HCT116 (cell line): ENCODE results near the gene PPDPF. TPM values are rescaled to one million over a fixed set of nuclear protein-coding genes. Genes with fewer than 3 reads are reported as not detected.

Experiments
- ATAC-seq: fragments of 200-7000 bp; cut with Tn5 transposase; 2 replicates; pipeline ENCODE4 v1.9.1; 2020; ENCODE audit warnings: mild to moderate bottlenecking, moderate library complexity
- BruUV-seq: library from RNA; stranded (reverse); fragments of 400-500 nt; replicated peaks from 2 replicates; lab custom pipeline; 2021; lab: Mats Ljungman, UMichigan
- CTCF ChIA-PET: fragments of 300-600 bp; sonication (Branson Sonifier 250); formaldehyde crosslinking; loops from one replicate; lab custom pipeline; 2021; ENCODE audit warnings: antibody characterized with exemption; lab: Charles Lee
- POLR2A ChIA-PET: fragments of 300-600, 350-600 bp; sonication (Branson Sonifier 250); formaldehyde crosslinking; loops from one replicate; lab custom pipeline; 2021; ENCODE audit warnings: antibody characterized with exemption; lab: Charles Lee
- RAD21 ChIA-PET, 2 experiments: fragments of 300-600 bp; sonication (Branson Sonifier 250); formaldehyde crosslinking; loops; one replicate each; lab custom pipeline; 2023; ENCODE audit warnings: low total read pairs in 2 of 2; ENCODE audit not compliant: uncharacterized antibody in 2 of 2, unreplicated experiment in 2 of 2, low non-redundant PET in 1 of 2; lab: Charles Lee
- DNase-seq: peaks from one replicate; pipeline ENCODE4 v3.0.0-alpha.2; 2010; ENCODE audit warnings: low read depth, low spot score
- H2AFZ ChIP-seq: fragments of 200-600 bp; shearing (Covaris generic), sonication (generic); 2 replicates; pipeline ENCODE4 v1.6.1; 2017; ENCODE audit warnings: low read depth, mixed run types, mixed read lengths, antibody characterized with exemption, low read length; ENCODE audit not compliant: poor library complexity, severe bottlenecking
- H3K27ac ChIP-seq: 2 replicates; pipeline ENCODE4 v1.5.1; 2012; ENCODE audit warnings: low read depth, low read length
- H3K27me3 ChIP-seq: fragments of 200-600 bp; sonication (generic); 2 replicates; pipeline ENCODE4 v1.6.1; 2016; ENCODE audit warnings: mixed run types, low read length, mixed read lengths; ENCODE audit not compliant: insufficient read depth
- H3K36me3 ChIP-seq, 2 experiments: fragments of 200-500 bp in 1 of 2; fragments of 200-600 bp in 1 of 2; sonication (Bioruptor generic) in 1 of 2; sonication (generic) in 1 of 2; 2 replicates each; pipeline versions ENCODE4 v1.5.1 to v1.6.1; 2014 to 2016; ENCODE audit warnings: low read length in 2 of 2, inconsistent platforms in 1 of 2, mixed read lengths in 1 of 2, mixed run types in 1 of 2; ENCODE audit not compliant: insufficient read depth in 2 of 2, control insufficient read depth in 1 of 2
- H3K4me1 ChIP-seq, 2 experiments: fragments of 200-600 bp in 1 of 2; sonication (generic) in 1 of 2; 2 replicates each; pipeline versions ENCODE4 v1.5.1 to v1.6.1; 2012 to 2017; ENCODE audit warnings: low read length in 2 of 2, inconsistent platforms in 1 of 2, mild to moderate bottlenecking in 1 of 2, mixed read lengths in 1 of 2, mixed run types in 1 of 2, moderate library complexity in 1 of 2; ENCODE audit not compliant: insufficient read depth in 2 of 2, control insufficient read depth in 1 of 2
- H3K4me2 ChIP-seq: fragments of 200-600 bp; sonication (generic); 2 replicates; pipeline ENCODE4 v1.6.1; 2017; ENCODE audit warnings: mixed run types, low read length, mixed read lengths
- H3K4me3 ChIP-seq, 2 experiments: fragments of 200-600 bp in 1 of 2; sonication (generic) in 1 of 2; replicated peaks in 1 of 2; 2 replicates each; pipeline ENCODE4 v1.5.1; 2011 to 2016; ENCODE audit warnings: low read length in 2 of 2, control low read depth in 1 of 2, low read depth in 1 of 2, mild to moderate bottlenecking in 1 of 2, mixed read lengths in 1 of 2, mixed run types in 1 of 2
- H3K79me2 ChIP-seq: fragments of 200-600 bp; sonication (generic); 2 replicates; pipeline ENCODE4 v1.6.1; 2017; ENCODE audit warnings: mild to moderate bottlenecking, mixed run types, low read length, moderate library complexity, mixed read lengths; ENCODE audit not compliant: insufficient read depth
- H3K9ac ChIP-seq: fragments of 200-600 bp; sonication (generic); 2 replicates; pipeline ENCODE4 v1.6.1; 2016; ENCODE audit warnings: low read length, mixed read lengths
- H3K9me2 ChIP-seq: fragments of 200-600 bp; sonication (generic), shearing (Covaris generic); 2 replicates; pipeline ENCODE4 v1.6.1; 2017; ENCODE audit warnings: mixed run types, mild to moderate bottlenecking, moderate library complexity; ENCODE audit not compliant: insufficient read depth
- H3K9me3 ChIP-seq, 2 experiments: fragments of 200-500 bp in 1 of 2; fragments of 200-600 bp in 1 of 2; sonication (Bioruptor generic) in 1 of 2; sonication (generic) in 1 of 2; 2 replicates each; pipeline ENCODE4 v1.6.1; 2014 to 2017; ENCODE audit warnings: low read length in 2 of 2, mixed read lengths in 2 of 2, inconsistent platforms in 1 of 2, low read depth in 1 of 2, mild to moderate bottlenecking in 1 of 2, mixed run types in 1 of 2, moderate library complexity in 1 of 2; ENCODE audit not compliant: control insufficient read depth in 1 of 2, insufficient read depth in 1 of 2
- H4K20me1 ChIP-seq: fragments of 200-600 bp; sonication (generic), shearing (Covaris generic); 2 replicates; pipeline ENCODE4 v1.6.1; 2017; ENCODE audit warnings: mixed run types, mild to moderate bottlenecking, moderate library complexity; ENCODE audit not compliant: insufficient read depth
- CTCF ChIP-seq, 3 experiments: fragments of 200-600 bp in 1 of 3; sonication (generic) in 1 of 3; IDR thresholded peaks in 2 of 3; conservative IDR thresholded peaks in 1 of 3; 2 replicates each; pipeline ENCODE4 v1.5.1; 2012 to 2017; ENCODE audit warnings: low read depth in 2 of 3, low read length in 2 of 3, antibody characterized with exemption in 1 of 3, borderline replicate concordance in 1 of 3, control low read depth in 1 of 3, mild to moderate bottlenecking in 1 of 3, mixed read lengths in 1 of 3, mixed run types in 1 of 3, moderate library complexity in 1 of 3; ENCODE audit not compliant: insufficient read depth in 1 of 3
- EZH2 ChIP-seq: fragments of 200-600 bp; sonication (generic); IDR thresholded peaks from 2 replicates; pipeline ENCODE4 v1.6.1; 2017; ENCODE audit warnings: antibody characterized with exemption, mixed run types
- FOSL1 ChIP-seq: IDR thresholded peaks from 2 replicates; pipeline ENCODE4 v1.6.1; 2012; ENCODE audit warnings: low read depth
- POLR2A ChIP-seq: IDR thresholded peaks from 2 replicates; pipeline ENCODE4 v1.7.0; 2011; ENCODE audit warnings: borderline replicate concordance; ENCODE audit not compliant: insufficient read depth, insufficient read length; ENCODE audit errors: extremely low read depth
- POLR2AphosphoS5 ChIP-seq: IDR thresholded peaks from 2 replicates; pipeline ENCODE4 v1.6.1; 2011; ENCODE audit warnings: mild to moderate bottlenecking, low read depth, low read length, moderate library complexity
- RAD21 ChIP-seq: IDR thresholded peaks from 2 replicates; pipeline ENCODE4 v1.6.1; 2012; ENCODE audit warnings: low read depth, mild to moderate bottlenecking
- SIN3A ChIP-seq: IDR thresholded peaks from 2 replicates; pipeline ENCODE4 v1.6.1; 2012; ENCODE audit warnings: low read depth
- intact Hi-C: fragments of 100-400 bp; cut with micrococcal nuclease; formaldehyde crosslinking; loops from 2 replicates; pipeline ENCODE4 v1.10.0; 2022
- total RNA-seq: library from RNA; stranded (reverse); gene quantifications from one replicate; pipeline ENCODE4 v1.2.1, GENCODE V29; 2021; ENCODE audit not compliant: unreplicated experiment

The PPDPF gene
- total RNA-seq, 1 experiment from 2014 or later = 346 TPM

GRCh38 chr20:63546956-63547724 is 26.6 kb downstream of the PPDPF start:
- Histone ChIP-seq H3K36me3 (no peaks in the 10 kb centered on the region), H3K9ac (no peak overlapping the region), H3K9me2 (no peaks in the 10 kb centered on the region), H3K79me2 (no peaks in the 10 kb centered on the region), H3K27me3 (no peaks in the 10 kb centered on the region), H3K4me3 (no peak overlapping the region), H2AFZ (no peak overlapping the region), H3K9me3 (no peaks in the 10 kb centered on the region), H3K4me1 (peaks cover 33 to 52% of the 10 kb centered on the region in 2 experiments), H4K20me1 (no peaks in the 10 kb centered on the region), H3K4me2 (no peak overlapping the region), H3K27ac (no peak overlapping the region)
- RAD21 ChIA-PET = no interaction called here
- BruUV-seq = no TSS peak
- intact Hi-C loops = no loop called here
- ATAC-seq (no peak), DNase-seq (no peak)
- CTCF ChIA-PET = interaction anchor here (1.7 kb wide), 1 partner anchor 10 kb away, joined by 7 read pairs; the partner anchor contains the start of gene PTK6
- POLR2A ChIA-PET = no interaction called here
- TF ChIP-seq CTCF (IDR thresholded peaks at IDR 0.05 in 2 of 3, conservative IDR thresholded peaks at IDR 0.05 in 1 of 3; ENCODE audit: borderline replicate concordance in 1 of 3, insufficient read depth in 1 of 3, low read depth in 2 of 3, low read length in 2 of 3) = no peak

GRCh38 chr20:63547725-63548480 is 27.3 kb downstream of the PPDPF start, which contains the start of gene SRMS:
TSS of gene SRMS (minus strand) at chr20:63547749. CDS start at chr20:63547463, 286 bp downstream.
- no peaks in the 10 kb centered on the region for H3K79me2 ChIP-seq
- no peak within 1 kb of the TSS for H3K9ac ChIP-seq
- H3K9me3 ChIP-seq = no peaks in the 10 kb centered on the region
- no peaks in the 10 kb centered on the region for H4K20me1 ChIP-seq
- intact Hi-C loops = no loop called here
- no peak for TF ChIP-seq FOSL1
- no peak for TF ChIP-seq POLR2A
- TF ChIP-seq SIN3A = no peak
- no peak for TF ChIP-seq EZH2
- no peak for TF ChIP-seq RAD21
- no peak for TF ChIP-seq POLR2AphosphoS5
- no peak within 1 kb of the TSS for H3K27ac ChIP-seq
- H3K9me2 ChIP-seq = no peaks in the 10 kb centered on the region
- H3K4me1 ChIP-seq = peaks cover 37 to 49% of the 10 kb centered on the region in 2 experiments
- DNase-seq (no peak), ATAC-seq (peak; percentile 40)
- H3K4me3 ChIP-seq = no peak within 1 kb of the TSS
- H3K4me2 ChIP-seq = peak within 1 kb of the TSS; percentile 19; the same call in 1 of the 2 replicates
- no peaks in the 10 kb centered on the region for H3K27me3 ChIP-seq
- RAD21 ChIA-PET = no interaction called here
- no TSS peak for BruUV-seq
- no peaks in the 10 kb centered on the region for H3K36me3 ChIP-seq
- no peak within 1 kb of the TSS for H2AFZ ChIP-seq
- CTCF ChIA-PET = interaction anchor here (1.7 kb wide), 1 partner anchor 11 kb away, joined by 7 read pairs; the partner anchor contains the start of gene PTK6
- POLR2A ChIA-PET = no interaction called here
